ENCODE data around the gene PWWP2B.

The PWWP2B gene

GRCh38 chr10:132459301-132460003 lies 62.5 kb downstream of the PWWP2B start:
- no peak for TF ChIP-seq CTCF (IDR thresholded peaks at IDR 0.05; ENCODE audit: low read depth, low read length)
- no peak for TF ChIP-seq EZH2phosphoT487 (IDR thresholded peaks at IDR 0.05; ENCODE audit: low read depth)
- Histone ChIP-seq H3K4me2 (ENCODE audit: low read length) (no peak overlapping the region), H3K9me3 (ENCODE audit: insufficient read depth, low read length) (no peaks in the 10 kb centered on the region), H3K9ac (ENCODE audit: low read length) (no peak overlapping the region), H3K79me2 (ENCODE audit: low read length) (no peaks in the 10 kb centered on the region), H2AFZ (ENCODE audit: low read depth, low read length) (no peak overlapping the region), H3K4me1 (ENCODE audit: low read length) (no peaks in the 10 kb centered on the region), H3K27me3 (ENCODE audit: low read depth, low read length) (no peaks in the 10 kb centered on the region; the same call in 1 of the 2 replicates), H3K36me3 (replicated peaks; ENCODE audit: low read depth, low read length) (no peaks in the 10 kb centered on the region), H3K27ac (ENCODE audit: low read length) (no peak overlapping the region), H4K20me1 (ENCODE audit: insufficient read depth, low read length) (no peaks in the 10 kb centered on the region), H3K4me3 (ENCODE audit: low read length) (no peak overlapping the region)

- no peaks in the 10 kb centered on the region for H3K4me1 ChIP-seq (ENCODE audit: low read length)
Observed at GRCh38 chr10:132460071-132460470, 63.1 kb downstream of the PWWP2B start.

GRCh38 chr10:132460691-132461090 lies 63.7 kb downstream of the PWWP2B start:
- Histone ChIP-seq H4K20me1 (ENCODE audit: insufficient read depth, low read length) (no peaks in the 10 kb centered on the region), H2AFZ (ENCODE audit: low read depth, low read length) (no peak overlapping the region), H3K27me3 (ENCODE audit: low read depth, low read length) (no peaks in the 10 kb centered on the region; the same call in 1 of the 2 replicates), H3K9ac (ENCODE audit: low read length) (no peak overlapping the region), H3K4me3 (ENCODE audit: low read length) (no peak overlapping the region), H3K9me3 (ENCODE audit: insufficient read depth, low read length) (no peaks in the 10 kb centered on the region), H3K36me3 (replicated peaks; ENCODE audit: low read depth, low read length) (no peaks in the 10 kb centered on the region), H3K27ac (ENCODE audit: low read length) (no peak overlapping the region), H3K79me2 (ENCODE audit: low read length) (no peaks in the 10 kb centered on the region), H3K4me2 (ENCODE audit: low read length) (no peak overlapping the region), H3K4me1 (ENCODE audit: low read length) (no peaks in the 10 kb centered on the region)
- TF ChIP-seq CTCF (IDR thresholded peaks at IDR 0.05; ENCODE audit: low read depth, low read length): no peak
- no peak for TF ChIP-seq EZH2phosphoT487 (IDR thresholded peaks at IDR 0.05; ENCODE audit: low read depth)

More at GRCh38 chr10:132460071-132460470, 63.1 kb downstream of the PWWP2B start:
- H3K79me2 ChIP-seq (ENCODE audit: low read length): no peaks in the 10 kb centered on the region
- no peaks in the 10 kb centered on the region for H4K20me1 ChIP-seq (ENCODE audit: insufficient read depth, low read length)
- no peak overlapping the region for H3K4me3 ChIP-seq (ENCODE audit: low read length)
- no peak overlapping the region for H3K9ac ChIP-seq (ENCODE audit: low read length)
- no peaks in the 10 kb centered on the region; the same call in 1 of the 2 replicates for H3K27me3 ChIP-seq (ENCODE audit: low read depth, low read length)
- no peak overlapping the region for H3K27ac ChIP-seq (ENCODE audit: low read length)
- H3K9me3 ChIP-seq (ENCODE audit: insufficient read depth, low read length): no peaks in the 10 kb centered on the region
- no peaks in the 10 kb centered on the region for H3K36me3 ChIP-seq (replicated peaks; ENCODE audit: low read depth, low read length)
- H2AFZ ChIP-seq (ENCODE audit: low read depth, low read length): no peak overlapping the region
- no peak overlapping the region for H3K4me2 ChIP-seq (ENCODE audit: low read length)
- TF ChIP-seq EZH2phosphoT487 (IDR thresholded peaks at IDR 0.05; ENCODE audit: low read depth) (no peak), CTCF (IDR thresholded peaks at IDR 0.05; ENCODE audit: low read depth, low read length) (no peak)

- no peak for TF ChIP-seq CTCF (IDR thresholded peaks at IDR 0.05; ENCODE audit: low read depth, low read length)
- TF ChIP-seq EZH2phosphoT487 (IDR thresholded peaks at IDR 0.05; ENCODE audit: low read depth): no peak
- H4K20me1 ChIP-seq (ENCODE audit: insufficient read depth, low read length): no peaks in the 10 kb centered on the region
- no peaks in the 10 kb centered on the region for H3K4me1 ChIP-seq (ENCODE audit: low read length)
- H3K27ac ChIP-seq (ENCODE audit: low read length): no peak overlapping the region
- H3K36me3 ChIP-seq (replicated peaks; ENCODE audit: low read depth, low read length): no peaks in the 10 kb centered on the region
- no peak overlapping the region for H3K9ac ChIP-seq (ENCODE audit: low read length)
- H3K27me3 ChIP-seq (ENCODE audit: low read depth, low read length): no peaks in the 10 kb centered on the region; the same call in 1 of the 2 replicates
- no peak overlapping the region for H3K4me3 ChIP-seq (ENCODE audit: low read length)
- no peak overlapping the region for H3K4me2 ChIP-seq (ENCODE audit: low read length)
- H3K9me3 ChIP-seq (ENCODE audit: insufficient read depth, low read length): no peaks in the 10 kb centered on the region
- no peak overlapping the region for H2AFZ ChIP-seq (ENCODE audit: low read depth, low read length)
- no peaks in the 10 kb centered on the region for H3K79me2 ChIP-seq (ENCODE audit: low read length)
Observed at GRCh38 chr10:132461103-132461682, 64.2 kb downstream of the PWWP2B start.
